HepG2 (cell line): Measurements from ENCODE around the gene NEUROD6.

ENCODE experiments used
- CTCF ChIP-seq: sonication (generic); formaldehyde crosslinking; IDR thresholded peaks from 2 replicates; pipeline ENCODE4 v1.5.0; 2020; ENCODE audit warnings: mild to moderate bottlenecking, missing genetic modification reagents, moderate library complexity
- FOXA1 ChIP-seq, 2 experiments: fragments of 450-650 bp in 1 of 2; sonication (generic) in 1 of 2; formaldehyde crosslinking in 1 of 2; IDR thresholded peaks; 2 replicates each; pipeline versions ENCODE4 v1.4.0 to v1.6.1; 2016 to 2020; ENCODE audit warnings: missing genetic modification reagents in 1 of 2
- HDAC1 ChIP-seq: sonication (generic); formaldehyde crosslinking; IDR thresholded peaks from 2 replicates; pipeline ENCODE4 v1.5.1; 2020; ENCODE audit warnings: mild to moderate bottlenecking, missing genetic modification reagents
- HHEX ChIP-seq: IDR thresholded peaks from 2 replicates; pipeline ENCODE4 v1.6.1; 2016; ENCODE audit warnings: control low read depth
- JUNB ChIP-seq: sonication (generic); formaldehyde crosslinking; IDR thresholded peaks from 2 replicates; pipeline ENCODE4 v1.8.0; 2022; ENCODE audit warnings: missing genetic modification reagents, mild to moderate bottlenecking, borderline replicate concordance
- RERE ChIP-seq: IDR thresholded peaks from 2 replicates; pipeline ENCODE4 v1.6.1; 2016; ENCODE audit warnings: low read depth, missing genetic modification reagents, missing compliant biosample characterization
- SP1 ChIP-seq, 2 experiments: fragments of 450-650 bp in 1 of 2; sonication (generic) in 1 of 2; formaldehyde crosslinking in 1 of 2; IDR thresholded peaks; 2 replicates each; pipeline versions ENCODE4 v1.4.0 to v1.6.1; 2016 to 2020; ENCODE audit warnings: missing genetic modification reagents in 1 of 2
- U2AF1 ChIP-seq: fragments of 200-400 bp; formaldehyde crosslinking; optimal IDR thresholded peaks from 2 replicates; pipeline ENCODE3; 2017; ENCODE audit warnings: mild to moderate bottlenecking, low read depth, low read length
- ZBTB1 ChIP-seq: sonication (generic); formaldehyde crosslinking; IDR thresholded peaks from 2 replicates; pipeline ENCODE4 v1.4.0; 2020; ENCODE audit warnings: missing genetic modification reagents, borderline replicate concordance
- ZFX ChIP-seq: sonication (generic); formaldehyde crosslinking; IDR thresholded peaks from 2 replicates; pipeline ENCODE4 v1.4.0; 2020; ENCODE audit warnings: mild to moderate bottlenecking, low read depth, missing genetic modification reagents, moderate library complexity
- ZNF557 ChIP-seq: sonication (generic); formaldehyde crosslinking; IDR thresholded peaks from 2 replicates; pipeline ENCODE4 v1.4.0; 2020; ENCODE audit warnings: missing genetic modification reagents
- TF ChIP-seq, protein P1 (sequence below): sonication (generic); formaldehyde crosslinking; IDR thresholded peaks from 2 replicates; pipeline ENCODE4 v1.4.0; 2020; ENCODE audit warnings: missing genetic modification reagents, borderline replicate concordance

DNA sequence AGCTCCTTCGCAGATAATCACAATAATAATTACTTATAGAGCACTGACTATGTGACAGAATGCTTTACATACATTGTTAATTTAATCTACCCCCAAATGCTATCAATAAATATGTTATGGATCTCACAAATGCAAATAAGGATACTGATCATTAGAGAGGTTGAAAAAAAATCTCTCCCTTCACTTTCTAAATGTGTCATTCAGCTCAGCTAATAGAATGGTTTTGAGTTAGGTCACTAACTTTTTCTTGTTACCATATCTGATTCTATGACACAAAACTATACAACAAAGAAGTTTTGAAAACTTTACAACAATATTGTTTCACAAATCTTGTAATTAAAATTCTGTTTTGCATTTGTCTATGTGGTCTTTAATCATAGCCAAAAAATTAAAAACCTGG, 17.4 kb downstream of the NEUROD6 start:
- TF ChIP-seq, protein P1, sequence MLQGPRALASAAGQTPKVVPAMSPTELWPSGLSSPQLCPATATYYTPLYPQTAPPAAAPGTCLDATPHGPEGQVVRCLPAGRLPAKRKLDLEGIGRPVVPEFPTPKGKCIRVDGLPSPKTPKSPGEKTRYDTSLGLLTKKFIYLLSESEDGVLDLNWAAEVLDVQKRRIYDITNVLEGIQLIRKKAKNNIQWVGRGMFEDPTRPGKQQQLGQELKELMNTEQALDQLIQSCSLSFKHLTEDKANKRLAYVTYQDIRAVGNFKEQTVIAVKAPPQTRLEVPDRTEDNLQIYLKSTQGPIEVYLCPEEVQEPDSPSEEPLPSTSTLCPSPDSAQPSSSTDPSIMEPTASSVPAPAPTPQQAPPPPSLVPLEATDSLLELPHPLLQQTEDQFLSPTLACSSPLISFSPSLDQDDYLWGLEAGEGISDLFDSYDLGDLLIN (CRISPR knock-in tag) = no peak
- TF ChIP-seq ZNF557 (CRISPR knock-in tag) (no peak), HHEX (CRISPR knock-in tag) (no peak), FOXA1 (IDR thresholded peaks at IDR 0.05) (no peak), FOXA1 (CRISPR knock-in tag; IDR thresholded peaks at IDR 0.05) (no peak), RERE (no peak), ZBTB1 (CRISPR knock-in tag) (no peak), ZFX (CRISPR knock-in tag) (no peak), SP1 (IDR thresholded peaks at IDR 0.05) (no peak), SP1 (CRISPR knock-in tag; IDR thresholded peaks at IDR 0.05) (no peak), CTCF (CRISPR knock-in tag) (no peak), JUNB (no peak), U2AF1 (no peak), HDAC1 (CRISPR knock-in tag) (no peak)
